ENCODE measurements around the gene MAB21L1.

Gene MAB21L1

GRCh38 chr13:35448465-35448864 is 28.0 kb downstream of the MAB21L1 start:
- H3K4me3 ChIP-seq (ENCODE audit: low read depth, low read length) = no peak overlapping the region
- no peak for TF ChIP-seq CTCF (IDR thresholded peaks at IDR 0.05; ENCODE audit: low read depth, low read length)
